ENCODE measurements around the gene GLIS1.

The GLIS1 gene

DNA sequence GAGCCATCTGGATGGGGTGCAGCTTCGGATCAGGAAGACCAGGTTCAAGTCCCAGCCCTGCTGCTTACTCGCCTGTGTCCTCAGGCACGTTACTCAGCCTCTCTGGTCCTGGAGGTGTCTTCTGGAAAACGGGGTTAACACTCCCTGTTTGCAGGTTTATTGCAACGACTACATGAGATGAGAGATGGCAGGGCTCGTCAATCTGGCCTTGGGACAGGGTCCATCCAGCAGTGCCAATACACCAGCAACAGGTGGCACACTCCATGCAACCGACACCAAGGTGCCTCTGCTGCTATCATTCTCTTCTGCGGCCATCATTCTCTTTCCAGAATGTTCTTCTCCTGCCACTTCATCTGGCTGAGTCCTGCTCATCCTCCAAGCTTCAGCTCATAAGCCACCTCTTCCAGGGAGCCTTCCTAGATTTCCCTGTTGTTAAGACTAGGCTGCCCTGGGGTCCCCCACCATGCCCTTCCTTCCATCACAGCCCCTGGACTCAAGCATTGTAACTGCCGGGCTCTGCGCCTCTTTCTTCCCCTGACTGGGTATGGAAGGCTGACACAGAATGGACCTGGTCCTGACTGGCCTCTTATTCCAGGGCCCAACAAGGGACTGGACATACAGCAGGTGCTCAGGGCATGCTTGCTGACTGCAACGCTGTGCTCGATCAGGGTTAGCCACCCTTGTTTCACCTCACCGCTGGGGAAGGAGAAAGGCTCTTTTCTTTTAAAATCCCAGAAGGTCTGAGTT, 192.4 kb downstream of the GLIS1 start:
- Mint-ChIP-seq H3K27me3 (peaks cover 2% of the 10 kb centered on the region), H3K9me3 (no peaks in the 10 kb centered on the region), H3K4me1 (no peaks in the 10 kb centered on the region), H3K27ac (no peak overlapping the region), H3K4me3 (no peak overlapping the region)
- no peak for ATAC-seq
- DNase-seq, result no peak

DNA sequence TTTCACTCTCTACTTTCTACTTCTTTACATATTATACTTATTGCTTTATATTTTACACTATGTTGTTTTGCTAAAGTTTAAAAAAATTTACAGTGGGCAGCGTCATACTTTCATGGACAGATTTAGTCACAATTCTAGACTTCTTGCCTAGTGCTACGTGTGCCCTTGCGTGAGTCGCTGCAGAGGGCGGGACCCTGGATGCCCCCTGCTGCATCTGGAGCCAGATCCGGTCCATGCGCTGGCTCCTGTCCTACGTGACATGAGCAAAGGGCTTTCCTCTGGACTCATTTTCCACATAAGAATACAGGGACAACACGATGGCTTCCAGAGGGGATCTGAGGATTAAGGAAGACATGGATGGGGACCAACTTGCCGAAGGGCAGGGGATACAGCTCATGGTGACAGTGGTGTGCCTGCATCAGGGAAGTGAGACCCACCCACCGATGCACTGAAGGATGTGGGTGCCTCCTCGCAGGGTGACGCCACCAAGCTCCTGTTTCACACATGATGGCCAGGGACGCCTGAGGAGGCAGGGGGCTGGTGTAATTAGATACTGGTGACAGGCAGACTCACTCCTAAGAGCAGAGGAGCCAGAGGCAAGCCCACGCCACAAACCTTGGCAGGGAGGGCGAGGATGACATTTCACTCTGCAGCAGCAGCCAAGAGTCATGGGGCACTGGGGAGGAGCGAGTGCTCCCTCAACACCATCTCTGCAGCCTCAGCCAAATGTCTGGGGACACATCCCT, 193.1 kb downstream of the GLIS1 start:
- Mint-ChIP-seq H3K4me1 (no peaks in the 10 kb centered on the region), H3K9me3 (no peaks in the 10 kb centered on the region), H3K27ac (no peak overlapping the region), H3K27me3 (no peaks in the 10 kb centered on the region), H3K4me3 (no peak overlapping the region)
- DNase-seq (no peak), ATAC-seq (no peak)

GRCh38 chr1:53544728-53545515, 194.0 kb downstream of the GLIS1 start:
- no peaks in the 10 kb centered on the region for H3K4me1 Mint-ChIP-seq
- no peak overlapping the region for H3K4me3 Mint-ChIP-seq
- H3K27me3 Mint-ChIP-seq, result no peaks in the 10 kb centered on the region
- H3K27ac Mint-ChIP-seq, result peak overlapping the region in 1 of 2 donors; percentile 77
- H3K9me3 Mint-ChIP-seq, result no peaks in the 10 kb centered on the region
- no peak for ATAC-seq
- DNase-seq, result no peak

GRCh38 chr1:53543778-53544695, 194.9 kb downstream of the GLIS1 start:
- H3K9me3 Mint-ChIP-seq, result no peaks in the 10 kb centered on the region
- H3K27ac Mint-ChIP-seq, result peak overlapping the region; percentile 19 to 77
- H3K4me1 Mint-ChIP-seq, result no peaks in the 10 kb centered on the region
- no peak for ATAC-seq
- H3K27me3 Mint-ChIP-seq, result no peaks in the 10 kb centered on the region
- H3K4me3 Mint-ChIP-seq, result no peak overlapping the region
- DNase-seq, result no peak

- H3K4me1 Mint-ChIP-seq, result no peaks in the 10 kb centered on the region
- DNase-seq, result no peak
Observed at GRCh38 chr1:53543130-53543777, 195.7 kb downstream of the GLIS1 start.

GRCh38 chr1:53542551-53542950, 196.4 kb downstream of the GLIS1 start:
- no peaks in the 10 kb centered on the region for H3K9me3 Mint-ChIP-seq
- H3K27me3 Mint-ChIP-seq, result no peaks in the 10 kb centered on the region
- H3K4me3 Mint-ChIP-seq, result no peak overlapping the region
- DNase-seq, result no peak
- no peak for ATAC-seq
- no peak overlapping the region for H3K27ac Mint-ChIP-seq
- H3K4me1 Mint-ChIP-seq, result no peaks in the 10 kb centered on the region

More at GRCh38 chr1:53543130-53543777, 195.7 kb downstream of the GLIS1 start:
- H3K27ac Mint-ChIP-seq, result no peak overlapping the region
- ATAC-seq, result no peak
- no peak overlapping the region for H3K4me3 Mint-ChIP-seq
- no peaks in the 10 kb centered on the region for H3K9me3 Mint-ChIP-seq
- H3K27me3 Mint-ChIP-seq, result no peaks in the 10 kb centered on the region

DNA sequence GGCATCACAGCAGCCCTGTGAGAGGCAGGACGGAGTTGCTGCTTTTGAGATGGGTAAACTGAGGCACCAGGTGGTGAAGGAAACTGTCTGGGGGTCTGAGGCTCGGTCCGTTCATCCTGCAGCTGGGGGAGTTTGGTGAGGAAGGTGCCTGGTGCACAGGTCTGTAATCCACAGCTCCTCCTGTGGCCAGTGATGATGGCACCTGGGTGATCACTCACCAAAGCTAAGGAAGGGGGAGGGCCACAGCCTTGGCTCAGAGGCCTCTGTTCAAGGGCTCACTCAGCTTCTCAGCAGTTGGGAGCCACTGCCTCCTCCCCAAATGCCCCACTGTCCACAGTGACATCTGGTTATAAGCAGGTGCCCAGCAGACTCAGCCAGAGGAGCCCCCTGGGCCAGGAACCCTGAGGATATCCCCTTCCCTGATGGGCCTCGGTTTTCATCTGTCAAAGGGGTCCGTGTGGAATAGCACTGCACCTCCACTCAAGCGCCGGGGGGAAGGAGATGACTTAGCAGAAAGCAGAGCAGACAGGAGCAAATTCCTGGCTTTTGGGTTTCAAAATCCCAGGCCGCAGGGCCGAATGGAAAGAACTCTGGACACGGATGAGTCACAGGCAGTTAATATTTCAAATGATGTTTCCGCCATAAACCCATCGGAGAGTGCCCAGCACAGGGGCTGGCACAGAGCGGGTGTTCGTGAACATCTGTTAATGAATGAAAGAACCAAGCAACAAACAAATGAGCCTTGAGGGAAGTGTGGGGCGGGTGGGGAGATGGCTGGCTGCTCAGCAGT, 197.0 kb downstream of the GLIS1 start:
- ATAC-seq (no peak), DNase-seq (no peak)
- Mint-ChIP-seq H3K9me3 (no peaks in the 10 kb centered on the region), H3K4me1 (no peaks in the 10 kb centered on the region), H3K27me3 (no peaks in the 10 kb centered on the region), H3K27ac (no peak overlapping the region), H3K4me3 (no peak overlapping the region)

GRCh38 chr1:53541263-53541625, 197.7 kb downstream of the GLIS1 start:
- H3K9me3 Mint-ChIP-seq, result no peaks in the 10 kb centered on the region
- no peak overlapping the region for H3K4me3 Mint-ChIP-seq
- H3K27me3 Mint-ChIP-seq, result no peaks in the 10 kb centered on the region
- H3K4me1 Mint-ChIP-seq, result no peaks in the 10 kb centered on the region
- H3K27ac Mint-ChIP-seq, result no peak overlapping the region
- ATAC-seq (no peak), DNase-seq (no peak)

DNA sequence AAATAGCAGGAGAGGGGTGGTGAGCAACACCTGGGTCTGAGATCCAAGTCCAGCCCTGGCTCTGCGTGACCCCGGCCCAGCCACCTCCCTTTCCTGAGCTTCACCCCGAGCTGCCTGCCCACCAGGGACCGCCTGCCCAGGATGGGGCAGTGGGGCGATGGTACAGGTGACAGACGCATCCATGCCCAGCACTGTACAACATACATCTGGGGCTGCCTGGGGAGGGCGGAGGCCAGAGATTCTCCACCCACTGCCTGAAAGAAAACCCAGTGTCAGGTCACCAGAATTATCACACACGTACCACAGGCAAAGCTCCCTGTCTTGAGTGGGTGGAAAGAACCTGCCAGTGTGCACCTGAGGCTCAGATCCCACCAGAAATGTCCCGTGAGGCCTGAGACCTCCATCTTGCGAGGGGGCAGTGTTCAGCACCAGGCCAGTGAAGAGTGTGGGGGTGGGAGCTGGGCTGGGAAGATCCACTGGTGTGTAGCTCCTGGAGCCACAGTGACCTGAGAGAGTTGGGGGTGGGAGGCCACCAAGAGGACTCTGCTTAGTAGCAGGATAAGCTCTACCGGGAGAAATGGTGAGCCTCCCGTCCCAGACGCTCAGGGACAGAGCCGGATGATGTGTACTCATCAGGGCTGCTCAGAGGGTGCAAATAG, 198.2 kb downstream of the GLIS1 start:
- Mint-ChIP-seq H3K27me3 (no peaks in the 10 kb centered on the region), H3K4me3 (no peak overlapping the region), H3K4me1 (no peaks in the 10 kb centered on the region), H3K27ac (peak overlapping the region in 1 of 2 donors; percentile 8), H3K9me3 (no peaks in the 10 kb centered on the region)
- ATAC-seq (no peak), DNase-seq (no peak)

- no peaks in the 10 kb centered on the region for H3K27me3 Mint-ChIP-seq
- no peaks in the 10 kb centered on the region for H3K9me3 Mint-ChIP-seq
- ATAC-seq (no peak), DNase-seq (no peak)
- no peaks in the 10 kb centered on the region for H3K4me1 Mint-ChIP-seq
- no peak overlapping the region for H3K4me3 Mint-ChIP-seq
- H3K27ac Mint-ChIP-seq, result no peak overlapping the region
Observed at GRCh38 chr1:53539711-53540603, 199.0 kb downstream of the GLIS1 start.

- no peak for ATAC-seq
- Mint-ChIP-seq H3K27ac (no peak overlapping the region), H3K27me3 (no peaks in the 10 kb centered on the region), H3K4me3 (no peak overlapping the region), H3K9me3 (no peaks in the 10 kb centered on the region), H3K4me1 (no peaks in the 10 kb centered on the region)
- DNase-seq, result no peak
Observed at GRCh38 chr1:53539226-53539625, 199.7 kb downstream of the GLIS1 start.

GRCh38 chr1:53536606-53537005, 202.4 kb downstream of the GLIS1 start:
- H3K9me3 Mint-ChIP-seq, result no peaks in the 10 kb centered on the region
- H3K4me3 Mint-ChIP-seq, result no peak overlapping the region
- no peak for DNase-seq
- no peaks in the 10 kb centered on the region for H3K4me1 Mint-ChIP-seq
- no peak overlapping the region for H3K27ac Mint-ChIP-seq
- no peaks in the 10 kb centered on the region for H3K27me3 Mint-ChIP-seq
- ATAC-seq, result no peak

DNA sequence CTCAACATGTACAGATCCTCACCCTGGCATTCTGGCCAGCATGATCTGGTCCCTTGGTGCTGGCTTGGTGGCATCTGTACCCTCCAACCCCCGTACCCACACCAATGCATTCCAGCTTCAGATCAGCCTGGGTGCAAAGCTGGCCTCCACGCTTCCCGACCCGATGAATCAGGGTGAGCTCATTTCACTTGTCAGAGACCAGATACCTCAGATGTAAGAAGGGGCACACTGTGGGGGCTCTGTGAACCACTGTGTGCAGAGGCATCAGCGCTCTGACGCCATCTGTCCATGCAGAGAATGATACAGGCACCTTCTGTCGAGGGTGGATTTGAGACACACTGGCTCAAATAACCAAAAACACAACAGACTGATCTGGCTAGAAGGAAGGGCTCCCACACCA, 203.1 kb downstream of the GLIS1 start:
- H3K4me3 Mint-ChIP-seq, result no peak overlapping the region
- ATAC-seq, result no peak
- H3K27me3 Mint-ChIP-seq, result no peaks in the 10 kb centered on the region
- no peaks in the 10 kb centered on the region for H3K9me3 Mint-ChIP-seq
- H3K4me1 Mint-ChIP-seq, result no peaks in the 10 kb centered on the region
- DNase-seq, result no peak
- no peak overlapping the region for H3K27ac Mint-ChIP-seq

All from stimulated activated naive CD8-positive, alpha-beta T cell treated with anti-CD3 and anti-CD28 coated beads, Interleukin-15, amount 100 ng/mL, for 72 hours (primary cell).